ENCODE measurements around the gene MRPS21.

MRPS21 gene

DNA sequence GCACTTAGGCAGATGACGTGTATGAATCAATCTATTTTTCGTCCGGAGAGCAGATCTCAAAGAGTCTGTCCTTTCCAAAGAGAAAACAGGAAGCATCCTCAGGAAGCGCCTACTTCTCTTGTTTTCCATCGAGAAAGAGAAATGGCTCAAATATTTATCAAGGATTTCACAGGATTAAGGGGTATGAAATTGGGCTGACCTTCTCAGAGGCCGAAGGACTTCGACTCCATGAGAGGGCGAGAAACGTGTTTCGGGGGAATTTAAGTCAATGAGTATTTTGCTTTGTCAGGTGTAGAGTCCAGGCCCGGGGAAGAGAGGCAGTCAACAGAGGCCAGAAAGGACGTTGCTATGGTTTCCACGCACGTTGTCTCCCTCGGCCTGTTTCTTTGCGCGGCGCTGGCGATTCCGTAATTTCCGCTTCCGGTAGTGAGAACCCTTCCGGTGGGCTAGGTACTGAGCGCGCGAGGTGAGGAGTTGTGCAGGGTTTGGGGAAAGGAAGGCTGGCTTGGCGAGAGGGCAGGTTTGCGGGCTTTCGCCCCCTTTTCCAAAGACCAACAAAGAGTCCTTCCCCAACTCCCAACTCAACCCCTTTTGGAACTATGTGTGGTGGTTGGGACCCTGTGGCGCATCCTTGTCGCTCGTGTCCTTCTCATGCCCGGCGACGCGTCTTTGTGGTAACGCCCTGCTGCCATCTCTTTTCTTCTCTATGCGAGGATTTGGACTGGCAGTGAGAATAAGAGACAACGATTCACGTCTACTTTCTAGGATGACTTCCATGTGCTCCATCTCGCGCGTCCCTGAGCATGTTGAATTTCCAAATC is at the start of gene MRPS21:
Gene MRPS21, plus strand, starts transcription at position 429 of the 821 bp plus-strand sequence. CDS start 506 bp downstream, outside the sequence.
- DNase-seq, result peak; percentile 90

DNA sequence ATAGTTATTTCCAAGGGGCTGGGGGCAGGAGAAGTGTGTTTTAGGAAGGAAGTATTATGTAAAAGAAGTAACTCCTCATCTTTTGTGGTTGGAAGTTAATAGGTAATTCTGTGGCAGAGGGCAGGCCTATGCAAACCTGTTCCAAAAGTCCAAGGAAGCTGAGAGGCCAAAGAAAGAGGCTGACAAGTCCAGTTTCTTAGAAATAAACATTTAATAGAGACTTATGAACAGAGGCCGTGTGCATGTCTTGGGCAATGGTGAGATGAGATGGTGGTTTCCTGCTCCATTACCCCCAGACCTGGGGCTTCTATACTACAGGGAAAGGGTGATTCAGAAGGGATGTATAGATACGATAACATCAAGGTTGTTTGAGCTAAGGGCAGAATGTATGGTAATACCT is 43.7 kb upstream of the MRPS21 start:
- no peak for DNase-seq

DNA sequence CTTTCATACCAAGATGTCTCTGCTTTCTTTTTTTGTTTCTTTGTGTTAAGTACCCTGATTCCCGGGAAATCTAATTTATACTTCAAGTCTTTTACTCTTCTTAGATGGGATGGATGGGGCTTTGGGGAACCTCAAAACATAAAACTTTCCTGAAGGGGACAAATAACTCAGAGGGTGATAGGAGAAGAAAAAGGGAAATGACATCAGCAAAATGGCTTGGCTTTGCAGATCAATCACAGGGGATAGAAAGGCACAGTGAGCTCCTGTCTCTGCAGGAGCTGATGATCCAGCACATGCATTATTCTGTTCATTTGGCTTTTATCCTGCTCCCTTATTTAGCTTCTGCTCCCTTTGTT is 37.5 kb upstream of the MRPS21 start:
- DNase-seq, result no peak

DNA sequence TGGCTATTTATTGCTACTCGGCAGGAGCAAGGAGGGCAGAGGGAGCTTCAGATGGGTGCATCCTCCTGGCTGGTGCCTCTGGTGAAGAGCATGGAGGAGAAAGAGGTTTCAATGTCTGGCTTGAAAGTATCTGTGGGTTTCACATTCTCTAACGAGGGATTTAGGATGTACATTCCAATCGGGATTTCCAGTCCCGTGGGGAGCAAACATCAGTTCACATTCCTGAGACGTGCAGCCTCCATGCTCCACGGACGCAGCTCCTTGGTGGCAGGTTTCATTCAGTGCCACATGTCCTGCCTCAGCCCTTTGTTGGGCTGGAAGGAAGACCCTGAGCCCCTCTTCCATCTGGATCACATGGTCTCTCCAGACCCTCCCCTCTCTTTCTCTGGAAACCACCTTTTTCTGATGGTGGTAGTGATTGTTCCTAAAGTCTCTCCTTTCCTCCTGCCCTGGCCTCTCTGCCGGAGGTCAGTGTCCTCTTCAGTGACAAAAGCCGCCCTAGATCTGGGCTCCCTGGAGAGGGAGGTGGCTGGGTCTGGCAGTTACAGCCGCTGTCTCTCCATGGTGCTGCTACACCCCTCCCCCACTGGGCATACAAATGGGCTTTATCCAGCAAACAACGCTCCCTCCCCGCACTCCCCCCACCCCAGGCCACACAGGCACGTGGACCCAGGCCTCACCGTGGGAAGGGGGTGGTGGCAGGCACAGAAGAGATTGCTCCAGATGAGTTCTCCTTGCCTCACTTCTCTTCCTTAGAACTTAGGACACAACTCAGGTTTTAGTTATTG is 36.9 kb upstream of the MRPS21 start:
- peak; percentile 39 for DNase-seq

DNA sequence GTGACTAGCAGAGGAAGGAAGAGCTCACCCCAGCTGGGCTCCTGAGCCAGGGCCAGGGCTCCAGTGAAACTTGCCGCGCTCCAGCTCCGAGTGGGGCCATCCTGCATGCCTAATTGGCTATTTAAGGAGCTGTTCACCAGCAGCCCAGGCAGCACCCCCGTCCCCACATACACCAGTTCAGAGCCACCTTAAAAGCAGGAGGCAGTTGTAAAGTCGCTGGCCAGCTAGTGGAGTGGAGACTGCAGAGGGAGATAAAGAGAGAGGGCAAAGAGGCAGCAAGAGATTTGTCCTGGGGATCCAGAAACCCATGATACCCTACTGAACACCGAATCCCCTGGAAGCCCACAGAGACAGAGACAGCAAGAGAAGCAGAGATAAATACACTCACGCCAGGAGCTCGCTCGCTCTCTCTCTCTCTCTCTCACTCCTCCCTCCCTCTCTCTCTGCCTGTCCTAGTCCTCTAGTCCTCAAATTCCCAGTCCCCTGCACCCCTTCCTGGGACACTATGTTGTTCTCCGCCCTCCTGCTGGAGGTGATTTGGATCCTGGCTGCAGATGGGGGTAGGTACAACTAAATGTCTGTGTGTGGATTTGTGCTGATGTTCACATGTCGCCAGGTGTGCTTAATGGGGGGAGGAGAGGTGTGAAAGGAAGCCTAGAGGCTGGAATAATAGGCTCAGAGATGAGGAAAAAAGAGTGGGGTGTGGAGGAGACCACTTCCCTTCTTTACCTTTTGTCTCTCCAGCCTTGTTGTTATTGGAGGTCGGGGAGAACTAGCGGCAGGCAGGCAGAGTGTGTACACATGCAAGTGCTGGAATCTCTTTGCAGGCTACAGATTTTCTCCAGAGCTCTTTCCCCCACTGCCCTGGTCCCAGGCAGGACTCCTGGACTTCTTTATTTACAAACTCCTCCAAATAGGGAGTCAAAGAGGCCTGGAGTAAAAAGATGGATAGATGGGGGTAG is 35.8 kb upstream of the MRPS21 start, which contains the start of gene CA14:
Gene CA14, plus strand, starts transcription at position 151 of the 962 bp plus-strand sequence. Its CDS starts 355 bp downstream, at position 506.
- no peak for DNase-seq

DNA sequence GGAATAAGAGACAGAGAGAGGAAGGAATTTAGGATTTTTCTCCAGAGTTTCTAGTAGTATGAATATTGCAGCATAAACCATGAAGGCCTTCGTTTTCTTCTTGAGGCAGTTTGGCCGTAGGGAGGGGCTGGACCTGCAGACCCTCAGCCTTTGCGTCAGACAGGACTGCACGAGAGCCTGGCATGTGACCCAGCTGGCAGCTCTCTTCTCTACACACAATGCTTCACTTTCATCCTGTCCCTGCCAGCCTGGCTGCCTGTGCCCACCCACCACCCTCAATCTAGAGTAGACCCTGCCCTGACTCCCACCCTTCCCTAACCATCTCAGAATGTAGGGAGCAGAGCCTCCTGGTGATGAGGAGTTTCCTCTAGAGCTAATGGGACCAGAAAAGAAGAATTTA is 34.4 kb upstream of the MRPS21 start:
- DNase-seq, result no peak

DNA sequence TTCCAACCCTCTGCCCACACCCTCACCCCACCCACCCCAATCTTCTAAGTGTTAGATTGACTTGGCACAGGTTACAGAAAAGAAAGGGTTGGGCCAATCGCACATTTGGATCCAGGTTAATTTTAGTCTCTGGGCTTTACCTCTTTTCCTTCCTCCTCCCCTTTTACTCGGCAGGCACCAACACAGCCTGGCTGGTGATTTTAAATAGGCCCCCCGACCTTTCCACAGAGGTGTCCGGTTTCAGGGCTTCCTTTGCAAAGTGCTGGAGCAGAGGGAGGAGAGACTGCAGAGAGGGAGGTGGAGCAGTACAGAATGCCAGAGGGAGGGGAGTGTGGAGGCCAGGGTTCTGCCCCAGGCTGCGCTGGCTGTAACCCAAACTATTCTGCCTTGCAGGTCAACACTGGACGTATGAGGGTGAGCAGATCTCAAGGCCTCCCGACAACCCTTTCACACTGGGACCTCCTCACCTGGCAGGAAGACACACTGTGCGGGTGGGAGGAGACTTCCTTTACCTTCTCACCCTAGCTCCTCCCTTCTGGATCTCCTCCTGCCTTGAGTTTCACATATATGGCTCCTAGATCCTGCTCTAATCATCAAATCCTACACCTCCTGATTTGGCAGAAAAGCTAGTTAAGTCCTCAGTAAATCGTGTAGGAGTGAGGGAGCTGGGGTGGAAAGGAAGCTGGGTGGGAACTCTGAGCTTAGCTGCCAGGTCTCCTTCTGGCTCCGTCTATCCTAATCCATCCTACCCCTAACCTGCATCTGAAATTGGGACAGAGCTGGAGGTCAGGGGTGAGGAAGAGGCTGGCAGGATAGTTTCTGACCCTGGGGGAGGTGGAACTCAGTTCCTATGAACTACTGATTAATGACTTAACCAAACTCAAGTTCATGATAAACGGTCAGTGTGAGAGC is 33.6 kb upstream of the MRPS21 start:
- DNase-seq, result peak; percentile 45

DNA sequence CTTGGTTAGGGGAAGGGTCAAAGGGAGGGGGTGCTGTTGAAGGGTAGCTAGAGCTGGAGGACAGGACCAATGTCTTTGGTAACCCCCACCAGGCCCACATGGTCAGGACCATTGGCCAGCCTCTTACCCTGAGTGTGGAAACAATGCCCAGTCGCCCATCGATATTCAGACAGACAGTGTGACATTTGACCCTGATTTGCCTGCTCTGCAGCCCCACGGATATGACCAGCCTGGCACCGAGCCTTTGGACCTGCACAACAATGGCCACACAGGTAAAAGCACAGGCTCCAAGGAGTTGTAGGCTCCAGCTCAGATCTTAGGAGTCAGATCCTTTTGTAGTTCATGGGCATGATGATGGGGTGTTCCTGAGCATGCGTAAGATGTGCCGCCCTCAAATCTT is 32.3 kb upstream of the MRPS21 start:
- DNase-seq, result no peak

DNA sequence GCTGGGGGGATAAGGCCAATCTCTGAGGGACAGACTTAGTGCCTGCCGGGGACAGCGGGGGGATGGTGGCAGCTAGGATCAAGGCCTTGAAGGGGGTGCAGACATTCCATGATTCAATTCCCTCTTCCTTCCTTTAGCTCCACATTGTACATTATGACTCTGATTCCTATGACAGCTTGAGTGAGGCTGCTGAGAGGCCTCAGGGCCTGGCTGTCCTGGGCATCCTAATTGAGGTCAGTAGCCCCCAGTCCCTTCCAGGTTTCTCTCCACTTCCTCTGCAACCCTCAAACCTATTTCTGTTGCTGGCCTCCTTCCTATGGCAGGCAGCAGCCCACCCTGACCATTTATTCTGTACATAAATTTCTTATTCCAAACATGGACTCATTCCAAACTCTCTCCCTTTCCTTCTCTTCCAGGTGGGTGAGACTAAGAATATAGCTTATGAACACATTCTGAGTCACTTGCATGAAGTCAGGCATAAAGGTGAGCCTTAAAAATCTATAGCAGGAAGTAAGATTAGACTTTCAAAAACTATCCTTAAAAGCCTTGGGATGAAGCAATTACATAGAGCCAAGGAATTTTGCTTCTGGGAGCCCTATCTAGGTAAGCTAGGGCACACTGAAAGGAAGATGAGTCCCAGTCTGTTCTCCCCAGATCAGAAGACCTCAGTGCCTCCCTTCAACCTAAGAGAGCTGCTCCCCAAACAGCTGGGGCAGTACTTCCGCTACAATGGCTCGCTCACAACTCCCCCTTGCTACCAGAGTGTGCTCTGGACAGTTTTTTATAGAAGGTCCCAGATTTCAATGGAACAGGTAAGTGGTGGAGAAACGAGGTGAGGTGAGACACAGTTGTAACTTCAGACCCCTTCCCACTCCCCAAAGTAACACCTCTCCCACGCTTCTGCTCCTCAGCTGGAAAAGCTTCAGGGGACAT is 31.0 kb upstream of the MRPS21 start:
- no peak for DNase-seq

DNA sequence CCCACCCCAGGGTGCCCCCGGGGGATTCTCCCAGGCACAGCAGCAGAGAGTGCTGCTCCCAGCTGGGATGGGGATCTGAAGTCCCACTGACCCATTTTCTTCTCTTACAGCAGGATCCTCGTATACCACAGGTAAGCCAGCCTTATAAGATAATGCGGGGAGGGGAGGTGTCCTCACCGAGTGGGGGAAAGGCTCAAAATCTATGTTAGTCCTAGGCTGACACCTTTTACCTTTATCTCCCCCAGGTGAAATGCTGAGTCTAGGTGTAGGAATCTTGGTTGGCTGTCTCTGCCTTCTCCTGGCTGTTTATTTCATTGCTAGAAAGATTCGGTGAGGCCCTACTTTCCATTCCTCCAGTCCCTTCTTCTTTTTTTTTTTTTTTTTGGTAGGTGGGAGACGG is 30.1 kb upstream of the MRPS21 start:
- no peak for DNase-seq

DNA sequence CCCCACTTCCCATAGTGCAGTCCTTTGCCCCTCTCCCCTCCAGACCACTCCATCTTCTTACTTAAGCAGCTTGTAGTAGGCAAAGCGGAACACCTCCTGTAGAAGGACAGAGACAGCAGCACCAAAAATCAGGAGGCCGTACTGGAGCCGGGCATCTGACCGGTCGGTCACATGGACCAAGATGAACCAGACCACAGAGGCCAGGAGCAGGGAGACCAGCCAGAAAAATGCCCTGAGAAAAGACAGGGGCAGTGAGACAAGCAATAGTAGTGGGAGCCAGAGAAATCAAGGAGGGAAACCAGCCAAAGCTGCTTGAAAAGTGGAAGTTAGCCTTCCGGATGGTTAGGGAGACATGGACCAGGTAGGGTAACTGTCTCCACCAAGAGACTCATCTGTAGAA is 25.8 kb upstream of the MRPS21 start:
- no peak for DNase-seq

DNA sequence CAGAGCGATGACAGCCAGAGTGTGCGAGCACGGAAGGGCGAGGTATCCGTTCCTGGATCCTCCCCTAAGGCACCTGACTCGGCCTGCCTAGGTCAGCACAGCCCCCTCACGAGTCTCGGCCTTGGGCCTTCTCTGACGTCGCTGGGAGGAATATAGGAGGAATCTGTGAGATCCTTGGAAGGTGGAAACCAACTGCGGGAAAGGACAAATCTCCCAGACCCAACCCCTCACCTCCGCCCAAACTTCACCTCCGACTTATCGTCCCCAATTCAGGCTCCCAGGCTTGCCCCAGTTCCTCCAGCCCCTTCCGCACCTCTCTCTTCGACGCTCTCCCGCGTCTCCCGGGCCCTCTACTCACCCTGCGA is 25.3 kb upstream of the MRPS21 start:
- DNase-seq, result peak; percentile 25

DNA sequence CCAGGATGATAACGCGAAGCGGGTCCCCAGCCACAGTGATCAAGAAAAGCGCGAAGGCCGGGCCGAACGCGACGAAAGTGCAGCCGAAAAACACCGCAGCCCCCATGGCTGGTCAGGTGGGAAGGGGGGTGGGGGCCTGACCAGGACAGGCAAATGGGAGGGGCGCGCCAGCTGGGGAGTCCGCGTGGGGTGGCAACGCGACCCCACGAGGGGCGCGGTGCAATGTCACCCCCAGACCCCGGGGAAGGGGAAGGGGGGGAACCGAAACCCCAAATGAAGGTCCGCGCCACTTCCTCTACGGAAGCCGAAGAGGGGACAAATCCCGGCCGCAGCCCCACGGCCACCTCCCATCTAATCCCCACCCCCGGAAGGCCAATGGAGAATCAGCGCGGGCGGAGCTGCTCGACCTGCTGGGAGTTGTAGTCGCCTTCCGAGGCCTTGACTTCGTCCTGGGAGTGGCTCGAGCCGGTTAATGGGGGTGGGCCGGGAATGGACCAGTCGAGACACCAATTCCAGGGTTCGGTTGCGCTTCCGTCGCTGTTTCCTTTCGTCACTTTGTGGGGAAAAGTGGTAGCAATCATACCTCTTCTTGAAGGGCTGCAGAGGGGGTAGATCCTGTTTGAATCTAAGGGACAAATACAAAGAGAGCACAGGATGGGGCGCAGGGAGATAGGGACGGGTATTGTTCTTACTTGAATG is 24.8 kb upstream of the MRPS21 start, which contains the start of gene APH1A:
Gene APH1A, minus strand, starts transcription at position 312 of the 699 bp plus-strand sequence. Its CDS starts 206 bp downstream, at position 106.
- peak; percentile 97 for DNase-seq

DNA sequence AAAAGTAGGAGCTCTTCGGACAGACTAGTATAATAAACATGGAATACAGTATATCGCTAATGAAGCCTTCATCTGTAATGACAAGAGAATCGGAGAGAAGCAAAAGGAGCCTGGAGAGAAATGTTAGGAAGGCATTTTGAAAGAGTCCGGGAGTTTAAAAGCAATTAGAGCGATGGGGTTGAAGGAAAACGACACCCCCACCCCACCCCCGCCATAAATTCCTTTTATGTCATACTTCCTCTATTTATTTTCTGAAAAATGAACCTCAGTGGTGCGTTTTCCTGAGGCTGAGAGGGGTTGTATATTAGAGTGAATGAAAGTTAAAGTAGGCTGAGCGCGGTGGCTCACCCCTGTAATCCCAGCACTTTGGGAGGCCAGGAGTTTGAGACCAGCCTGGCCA is 24.2 kb upstream of the MRPS21 start:
- DNase-seq, result no peak

DNA sequence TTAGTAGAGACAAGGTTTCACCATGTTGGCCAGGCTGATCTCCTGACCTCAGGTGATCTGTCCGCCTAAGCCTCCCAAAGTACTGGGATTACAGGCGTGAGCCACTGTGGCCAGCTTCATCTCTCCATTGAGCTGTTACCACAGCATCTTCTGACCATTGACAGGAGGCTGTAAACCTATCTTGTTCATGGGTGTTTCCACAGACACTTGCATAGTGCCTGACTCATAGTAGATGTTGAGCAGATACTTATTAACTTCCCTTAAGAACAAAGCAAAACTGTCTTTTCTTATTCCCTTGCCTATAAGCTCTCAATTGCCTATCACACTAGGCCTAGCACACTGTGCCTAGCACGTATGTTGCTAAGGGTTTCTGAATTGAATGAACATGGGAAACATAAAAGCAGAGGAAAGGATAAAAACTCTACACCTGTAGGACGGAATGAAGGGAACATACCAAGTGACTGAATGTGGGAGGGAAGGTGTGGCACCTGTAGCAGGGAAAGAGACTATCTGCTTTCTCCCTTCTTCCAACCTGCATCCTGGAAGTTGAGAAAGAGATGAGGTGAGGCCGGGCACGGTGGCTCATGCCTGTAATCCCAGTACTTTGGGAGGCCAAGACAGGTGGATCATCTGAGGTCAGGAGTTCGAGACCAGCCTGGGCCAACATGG is 22.2 kb upstream of the MRPS21 start:
- no peak for DNase-seq

DNA sequence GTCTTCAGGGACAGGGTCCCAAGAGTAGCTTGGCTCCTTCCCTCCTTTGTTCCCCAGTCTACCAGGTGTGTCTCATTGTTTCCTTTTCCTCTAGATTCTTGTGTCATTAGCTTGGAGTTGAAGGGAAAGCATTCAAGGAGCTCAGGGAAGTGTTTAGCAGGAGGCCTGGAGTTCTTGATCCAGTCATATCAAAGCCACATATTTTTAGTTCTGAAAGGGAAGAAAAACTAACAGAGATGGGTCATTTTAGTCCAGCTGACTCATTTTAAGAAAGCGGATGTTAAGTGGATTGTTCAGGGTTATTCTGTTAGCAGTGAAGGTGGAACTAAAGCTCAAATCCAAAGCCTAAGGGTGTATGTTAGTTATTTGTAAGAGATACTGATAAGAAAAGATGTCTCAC is 20.4 kb upstream of the MRPS21 start:
- no peak for DNase-seq

DNA sequence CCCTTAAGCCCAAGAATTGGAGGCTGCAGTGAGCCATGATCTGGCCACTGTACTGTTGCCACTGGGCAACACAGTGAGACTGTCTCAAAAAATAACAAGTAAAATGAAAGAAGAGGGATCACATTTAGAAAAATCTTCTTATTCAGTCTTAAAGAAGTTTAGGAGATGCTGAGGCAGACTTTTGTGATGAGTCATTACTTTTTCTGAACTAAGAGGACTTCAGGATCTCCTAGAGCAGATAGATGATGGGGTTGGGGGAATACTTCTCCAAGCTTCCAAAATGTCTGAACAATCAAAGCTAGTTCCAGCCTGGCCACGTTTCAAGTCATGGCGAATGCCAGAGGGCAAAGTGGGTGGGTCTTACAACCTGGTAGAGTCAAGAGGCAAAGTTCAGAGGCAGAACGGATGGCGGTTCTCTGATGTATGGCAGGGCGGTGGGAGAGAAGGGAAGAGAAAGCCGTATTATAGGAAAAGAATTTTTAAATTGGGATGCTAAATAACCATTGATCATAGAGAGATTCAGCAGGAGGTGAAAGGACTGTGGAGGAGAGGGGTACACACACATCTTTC is 13.4 kb upstream of the MRPS21 start:
- no peak for DNase-seq

DNA sequence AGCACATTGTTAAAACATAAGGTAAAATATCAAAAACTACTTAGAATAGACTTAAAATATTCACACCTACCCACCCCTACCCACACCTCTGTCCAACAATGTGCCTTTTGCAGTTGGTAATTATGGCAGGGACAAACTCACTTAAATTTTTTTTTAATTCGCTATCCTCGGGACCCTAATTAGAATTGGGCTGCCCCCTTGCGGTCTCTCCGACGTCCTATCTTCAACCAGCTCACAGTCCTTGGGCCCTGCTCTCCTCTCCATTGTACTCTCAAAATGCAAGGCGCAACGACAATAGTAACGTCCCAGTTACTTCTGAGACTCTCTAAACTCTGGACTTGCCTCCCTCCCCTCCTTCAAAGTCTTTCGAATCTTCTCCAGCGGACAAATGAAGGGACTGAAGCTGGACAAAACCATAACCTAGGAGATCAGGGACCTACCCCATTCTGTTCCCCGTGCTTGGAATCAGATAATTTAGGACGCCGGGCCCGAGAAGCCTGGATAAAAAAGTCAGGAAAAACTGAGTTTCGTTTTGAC is 12.4 kb upstream of the MRPS21 start:
- peak; percentile 75 for DNase-seq

Measured in EL (cell line).